ENCODE results near the gene PRKAR2B. TPM values are rescaled to one million over a fixed set of nuclear protein-coding genes. Genes with fewer than 3 reads are reported as not detected.
"Not testable (repeated sequence)": the region's sequence is repeated elsewhere in the genome, so short reads cannot be mapped to it uniquely, and the experiment has no call there.

PRKAR2B gene
- total RNA-seq, 1 experiment from 2014 or later, result 15.1 TPM

DNA sequence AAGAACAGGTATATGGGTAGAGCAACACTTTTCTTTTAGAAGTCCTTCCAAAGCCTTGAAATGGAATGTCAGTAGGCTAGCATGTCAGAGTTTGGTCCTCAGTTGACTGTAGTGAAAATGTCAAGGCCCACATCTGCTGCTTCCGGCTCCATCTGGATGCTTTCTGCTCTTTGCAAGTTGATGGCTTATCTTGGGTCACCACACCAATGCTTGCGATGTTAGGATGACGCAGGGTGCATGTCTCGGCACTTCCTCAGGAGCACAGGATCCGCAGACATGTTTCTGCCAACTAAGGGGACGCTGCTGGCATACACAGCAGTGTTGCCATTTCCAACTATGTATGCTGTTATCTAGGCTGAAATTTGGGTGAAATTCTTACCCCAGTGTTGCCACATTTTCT lies 110.3 kb downstream of the PRKAR2B start (continued):
- TF ChIP-seq, protein P1, sequence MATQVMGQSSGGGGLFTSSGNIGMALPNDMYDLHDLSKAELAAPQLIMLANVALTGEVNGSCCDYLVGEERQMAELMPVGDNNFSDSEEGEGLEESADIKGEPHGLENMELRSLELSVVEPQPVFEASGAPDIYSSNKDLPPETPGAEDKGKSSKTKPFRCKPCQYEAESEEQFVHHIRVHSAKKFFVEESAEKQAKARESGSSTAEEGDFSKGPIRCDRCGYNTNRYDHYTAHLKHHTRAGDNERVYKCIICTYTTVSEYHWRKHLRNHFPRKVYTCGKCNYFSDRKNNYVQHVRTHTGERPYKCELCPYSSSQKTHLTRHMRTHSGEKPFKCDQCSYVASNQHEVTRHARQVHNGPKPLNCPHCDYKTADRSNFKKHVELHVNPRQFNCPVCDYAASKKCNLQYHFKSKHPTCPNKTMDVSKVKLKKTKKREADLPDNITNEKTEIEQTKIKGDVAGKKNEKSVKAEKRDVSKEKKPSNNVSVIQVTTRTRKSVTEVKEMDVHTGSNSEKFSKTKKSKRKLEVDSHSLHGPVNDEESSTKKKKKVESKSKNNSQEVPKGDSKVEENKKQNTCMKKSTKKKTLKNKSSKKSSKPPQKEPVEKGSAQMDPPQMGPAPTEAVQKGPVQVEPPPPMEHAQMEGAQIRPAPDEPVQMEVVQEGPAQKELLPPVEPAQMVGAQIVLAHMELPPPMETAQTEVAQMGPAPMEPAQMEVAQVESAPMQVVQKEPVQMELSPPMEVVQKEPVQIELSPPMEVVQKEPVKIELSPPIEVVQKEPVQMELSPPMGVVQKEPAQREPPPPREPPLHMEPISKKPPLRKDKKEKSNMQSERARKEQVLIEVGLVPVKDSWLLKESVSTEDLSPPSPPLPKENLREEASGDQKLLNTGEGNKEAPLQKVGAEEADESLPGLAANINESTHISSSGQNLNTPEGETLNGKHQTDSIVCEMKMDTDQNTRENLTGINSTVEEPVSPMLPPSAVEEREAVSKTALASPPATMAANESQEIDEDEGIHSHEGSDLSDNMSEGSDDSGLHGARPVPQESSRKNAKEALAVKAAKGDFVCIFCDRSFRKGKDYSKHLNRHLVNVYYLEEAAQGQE (IDR thresholded peaks at IDR 0.05; ENCODE audit: low read depth), result no peak
- no peak for TF ChIP-seq CEBPB (IDR thresholded peaks at IDR 0.05; ENCODE audit: low read depth)
- TF ChIP-seq, protein P2, sequence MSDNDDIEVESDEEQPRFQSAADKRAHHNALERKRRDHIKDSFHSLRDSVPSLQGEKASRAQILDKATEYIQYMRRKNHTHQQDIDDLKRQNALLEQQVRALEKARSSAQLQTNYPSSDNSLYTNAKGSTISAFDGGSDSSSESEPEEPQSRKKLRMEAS (IDR thresholded peaks at IDR 0.05), result no peak

DNA sequence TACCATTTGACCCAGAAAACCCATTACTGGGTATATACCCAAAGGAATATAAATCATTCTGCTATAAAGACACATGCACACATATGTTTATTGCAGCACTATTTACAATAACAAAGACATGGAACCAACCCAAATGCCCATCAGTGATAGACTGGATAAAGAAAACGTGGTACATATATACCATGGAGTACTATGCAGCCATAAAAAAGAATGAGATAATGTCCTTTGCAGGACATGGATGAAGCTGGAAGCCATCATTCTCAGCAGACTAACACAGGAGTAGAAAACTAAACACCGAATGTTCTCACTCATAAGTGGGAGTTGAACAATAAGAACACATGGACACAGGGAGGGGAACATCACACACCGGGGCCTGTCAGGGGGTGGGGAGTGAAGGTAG lies 111.2 kb downstream of the PRKAR2B start:
- H3K27me3 ChIP-seq (ENCODE audit: insufficient read depth, low read length); H3K4me3 ChIP-seq (replicated peaks in 1 of 2; ENCODE audit: low read depth in 1 of 2, low read length in 2 of 2); H3K9me3 ChIP-seq (ENCODE audit: control insufficient read depth in 1 of 2, insufficient read depth in 1 of 2, low read depth in 1 of 2, low read length in 2 of 2); DNase-seq (ENCODE audit: low read depth, low spot score); H4K20me1 ChIP-seq (ENCODE audit: insufficient read depth); H3K4me2 ChIP-seq (ENCODE audit: low read length); H3K27ac ChIP-seq (ENCODE audit: low read depth, low read length); H3K36me3 ChIP-seq (ENCODE audit: control insufficient read depth in 1 of 2, insufficient read depth in 2 of 2, low read length in 2 of 2); H3K79me2 ChIP-seq (ENCODE audit: insufficient read depth, low read length); POLR2A ChIA-PET; BruUV-seq (replicated peaks); intact Hi-C loops (cut with micrococcal nuclease); RAD21 ChIA-PET (ENCODE audit: low non-redundant PET in 1 of 2, low total read pairs in 2 of 2, uncharacterized antibody in 2 of 2, unreplicated experiment in 2 of 2); ATAC-seq; H3K9ac ChIP-seq (ENCODE audit: low read length); CTCF ChIA-PET; H3K4me1 ChIP-seq (ENCODE audit: control insufficient read depth in 1 of 2, insufficient read depth in 2 of 2, low read length in 2 of 2); H2AFZ ChIP-seq (ENCODE audit: low read depth, low read length, poor library complexity, severe bottlenecking); H3K9me2 ChIP-seq (ENCODE audit: insufficient read depth): not testable (repeated sequence)

DNA sequence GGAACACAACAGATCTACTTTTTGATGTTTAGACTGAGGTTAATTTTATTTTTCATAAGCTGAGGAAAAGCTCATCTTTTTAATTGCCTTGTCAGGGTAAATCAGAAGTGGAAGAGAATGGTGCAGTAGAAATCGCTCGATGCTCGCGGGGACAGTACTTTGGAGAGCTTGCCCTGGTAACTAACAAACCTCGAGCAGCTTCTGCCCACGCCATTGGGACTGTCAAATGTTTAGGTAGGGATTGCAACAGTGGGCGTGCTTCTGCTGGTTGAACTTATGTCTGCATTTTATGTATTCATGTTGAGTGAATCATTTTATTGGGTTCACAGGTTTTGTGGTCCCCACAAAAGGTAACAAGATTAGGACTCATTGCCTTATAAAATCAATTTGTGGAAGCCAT lies 112.6 kb downstream of the PRKAR2B start:
- H3K9me2 ChIP-seq (ENCODE audit: insufficient read depth), result no peaks in the 10 kb centered on the region
- ChIA-PET CTCF (interaction anchor here (1.3 kb wide), 1 partner anchor 10 kb away, joined by 4 read pairs; no protein-coding TSS in a partner anchor), RAD21 (ENCODE audit: low non-redundant PET in 1 of 2, low total read pairs in 2 of 2, uncharacterized antibody in 2 of 2, unreplicated experiment in 2 of 2) (no interaction called here), POLR2A (no interaction called here)
- H3K79me2 ChIP-seq (ENCODE audit: insufficient read depth, low read length), result no peaks in the 10 kb centered on the region
- H3K4me1 ChIP-seq (ENCODE audit: control insufficient read depth in 1 of 2, insufficient read depth in 2 of 2, low read length in 2 of 2), result peaks cover 0 to 1% of the 10 kb centered on the region in 2 experiments; a peak in 1 of 4 replicates
- H3K4me3 ChIP-seq (replicated peaks in 1 of 2; ENCODE audit: low read depth in 1 of 2, low read length in 2 of 2), result no peak overlapping the region
- H3K9ac ChIP-seq (ENCODE audit: low read length), result no peak overlapping the region
- no peaks in the 10 kb centered on the region for H4K20me1 ChIP-seq (ENCODE audit: insufficient read depth)
- H3K27me3 ChIP-seq (ENCODE audit: insufficient read depth, low read length), result no peaks in the 10 kb centered on the region
- intact Hi-C loops (cut with micrococcal nuclease), result no loop called here
- BruUV-seq (replicated peaks), result no TSS peak
- H3K4me2 ChIP-seq (ENCODE audit: low read length), result no peak overlapping the region
- no peaks in the 10 kb centered on the region for H3K36me3 ChIP-seq (ENCODE audit: control insufficient read depth in 1 of 2, insufficient read depth in 2 of 2, low read length in 2 of 2)
- H2AFZ ChIP-seq (ENCODE audit: low read depth, low read length, poor library complexity, severe bottlenecking), result no peak overlapping the region
- no peak overlapping the region for H3K27ac ChIP-seq (ENCODE audit: low read depth, low read length)
- ATAC-seq (no peak), DNase-seq (ENCODE audit: low read depth, low spot score) (no peak)
- no peaks in the 10 kb centered on the region for H3K9me3 ChIP-seq (ENCODE audit: control insufficient read depth in 1 of 2, insufficient read depth in 1 of 2, low read depth in 1 of 2, low read length in 2 of 2)
- no peak for TF ChIP-seq EZH2 (IDR thresholded peaks at IDR 0.05)
- TF ChIP-seq, protein P2 (IDR thresholded peaks at IDR 0.05), result no peak
- TF ChIP-seq ZNF274 (IDR thresholded peaks at IDR 0.05; ENCODE audit: low read depth, low read length), result no peak
- no peak for TF ChIP-seq JUND (IDR thresholded peaks at IDR 0.05)
- TF ChIP-seq RAD21 (IDR thresholded peaks at IDR 0.05; ENCODE audit: low read depth), result no peak
- TF ChIP-seq SP1 (IDR thresholded peaks at IDR 0.05; ENCODE audit: low read depth), result no peak
- TF ChIP-seq, protein P1 (IDR thresholded peaks at IDR 0.05; ENCODE audit: low read depth), result no peak
- no peak for TF ChIP-seq CEBPB (IDR thresholded peaks at IDR 0.05; ENCODE audit: low read depth)
- no peak for TF ChIP-seq POLR2A (IDR thresholded peaks at IDR 0.05; ENCODE audit: borderline replicate concordance, extremely low read depth, insufficient read depth, insufficient read length)
- no peak for TF ChIP-seq SIN3A (IDR thresholded peaks at IDR 0.05; ENCODE audit: low read depth)
- no peak for TF ChIP-seq SRF (IDR thresholded peaks at IDR 0.05; ENCODE audit: low read depth)
- TF ChIP-seq TCF7L2 (IDR thresholded peaks at IDR 0.05; ENCODE audit: borderline replicate concordance, extremely low read depth, insufficient read depth, insufficient read length), result no peak
